ENCODE data around the gene PRSS58.

Gene PRSS58, protein sequence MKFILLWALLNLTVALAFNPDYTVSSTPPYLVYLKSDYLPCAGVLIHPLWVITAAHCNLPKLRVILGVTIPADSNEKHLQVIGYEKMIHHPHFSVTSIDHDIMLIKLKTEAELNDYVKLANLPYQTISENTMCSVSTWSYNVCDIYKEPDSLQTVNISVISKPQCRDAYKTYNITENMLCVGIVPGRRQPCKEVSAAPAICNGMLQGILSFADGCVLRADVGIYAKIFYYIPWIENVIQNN

DNA sequence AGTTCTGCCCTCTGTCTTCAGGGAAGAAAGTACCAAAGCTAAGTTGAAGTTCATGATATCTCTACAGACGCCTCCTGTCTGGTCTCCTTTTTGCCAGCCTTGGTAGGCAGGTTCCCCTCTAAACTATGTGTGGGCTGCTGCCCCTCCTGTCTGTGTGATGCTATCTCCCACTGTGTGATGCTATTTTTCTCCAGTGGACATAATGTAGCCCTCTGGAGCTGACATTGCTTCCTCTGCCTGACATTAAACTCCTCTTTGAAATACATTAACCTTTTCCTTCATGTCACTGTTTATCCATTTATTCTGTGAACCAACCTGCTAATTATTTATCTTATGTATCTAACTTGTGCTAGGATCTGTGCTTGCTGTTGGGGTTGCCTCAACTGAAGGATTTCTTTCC, at the start of gene PRSS58:
Gene PRSS58, minus strand, starts transcription at position 101 of the 400 bp plus-strand sequence. CDS start 351 bp downstream, outside the sequence.
- no peak for DNase-seq

DNA sequence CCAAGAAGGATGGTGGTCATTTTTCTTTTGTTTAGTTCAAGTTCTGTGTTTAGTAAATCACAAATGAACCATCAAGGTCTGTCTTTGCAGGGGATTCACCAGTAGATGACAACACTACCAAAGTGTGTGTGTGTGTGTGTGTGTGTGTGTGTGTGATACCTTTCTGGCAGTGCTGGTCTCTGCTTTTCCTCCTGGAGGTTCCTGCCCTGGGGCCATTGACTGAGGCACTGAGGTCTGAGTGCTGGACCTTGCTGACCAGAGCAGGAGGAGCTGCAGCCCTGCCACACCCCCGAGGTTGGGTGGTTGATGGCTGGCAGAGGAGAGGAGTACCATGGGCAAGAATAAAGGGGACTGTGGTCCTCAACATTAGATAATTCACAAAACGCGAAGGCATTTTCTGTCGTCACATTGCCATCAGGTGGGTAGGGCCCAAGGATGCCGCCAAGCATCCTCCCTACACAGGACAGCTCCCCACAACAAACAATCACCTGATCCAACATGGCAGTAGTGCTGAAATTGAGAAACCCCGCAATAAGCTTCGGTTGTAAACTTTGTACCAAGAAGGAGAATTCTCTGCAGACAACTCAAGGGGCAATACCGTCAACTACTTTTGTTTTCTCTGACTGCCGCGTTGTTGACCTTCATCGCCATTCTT, 49.5 kb upstream of the PRSS58 start:
- DNase-seq, result no peak

DNA sequence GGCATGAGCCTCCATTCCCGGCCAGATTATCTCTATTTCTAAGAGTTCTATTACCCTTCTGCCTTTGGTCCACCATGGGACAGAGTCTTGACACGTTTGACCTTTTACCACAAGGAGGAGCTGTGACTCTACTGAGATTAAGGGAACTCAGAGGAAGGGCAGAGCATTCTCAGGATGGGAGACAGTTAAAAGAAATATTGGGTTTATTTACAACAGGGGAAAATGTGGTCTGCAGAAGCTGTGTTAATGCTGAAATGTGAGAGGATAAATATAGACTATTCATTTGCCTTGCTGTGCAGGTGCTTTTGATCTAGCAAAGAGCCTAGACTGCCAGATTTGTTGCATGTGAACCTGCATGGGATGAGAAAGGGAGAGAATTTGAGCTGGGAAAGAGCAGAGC, 45.8 kb upstream of the PRSS58 start:
- no peak for DNase-seq

DNA sequence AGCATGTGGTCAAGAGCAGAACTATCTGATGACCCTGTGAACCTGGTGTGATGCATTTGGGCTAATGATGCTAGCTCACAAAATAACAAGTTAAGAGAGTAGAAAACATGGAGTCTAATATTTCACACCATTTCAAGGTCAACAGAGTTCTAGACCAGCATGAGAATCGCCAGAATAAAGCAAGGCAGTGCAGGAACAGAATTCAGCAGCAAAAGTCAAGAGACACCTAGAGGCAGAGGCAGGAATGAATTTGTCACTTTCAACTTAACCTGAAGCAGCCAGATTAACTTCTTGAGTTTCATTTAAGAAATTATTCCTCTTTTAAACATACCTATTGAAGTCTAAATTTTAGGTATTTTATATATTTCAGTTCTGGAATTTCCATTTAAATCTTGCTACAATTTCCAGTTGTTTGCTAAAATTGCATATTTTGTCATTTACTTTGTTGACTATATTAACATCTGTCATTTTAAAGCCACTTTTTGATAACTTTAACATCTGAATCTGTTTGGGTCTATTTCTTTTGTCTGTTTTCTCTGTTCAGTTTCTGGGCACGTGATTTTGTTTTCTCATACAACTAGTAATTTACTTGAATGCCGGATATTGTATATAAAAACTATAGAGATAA, 44.2 kb upstream of the PRSS58 start:
- DNase-seq, result no peak

DNA sequence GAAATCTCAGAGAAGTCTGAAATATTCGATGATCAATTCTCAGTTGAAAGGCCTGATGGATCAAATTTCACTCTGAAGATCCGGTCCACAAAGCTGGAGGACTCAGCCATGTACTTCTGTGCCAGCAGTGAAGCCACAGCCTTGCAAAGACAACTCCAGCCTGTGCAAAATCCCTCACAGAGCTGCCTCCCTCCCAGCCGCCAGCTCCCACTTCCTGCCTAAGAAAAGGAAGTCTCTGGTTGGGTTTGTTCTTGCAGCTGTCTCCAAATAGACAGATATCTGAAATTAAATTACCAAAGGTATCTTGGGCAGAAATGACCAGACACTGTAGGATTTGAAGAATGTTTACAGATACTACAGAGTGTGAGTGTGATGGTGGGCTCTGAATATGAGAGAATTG, 43.4 kb upstream of the PRSS58 start:
- DNase-seq, result no peak

DNA sequence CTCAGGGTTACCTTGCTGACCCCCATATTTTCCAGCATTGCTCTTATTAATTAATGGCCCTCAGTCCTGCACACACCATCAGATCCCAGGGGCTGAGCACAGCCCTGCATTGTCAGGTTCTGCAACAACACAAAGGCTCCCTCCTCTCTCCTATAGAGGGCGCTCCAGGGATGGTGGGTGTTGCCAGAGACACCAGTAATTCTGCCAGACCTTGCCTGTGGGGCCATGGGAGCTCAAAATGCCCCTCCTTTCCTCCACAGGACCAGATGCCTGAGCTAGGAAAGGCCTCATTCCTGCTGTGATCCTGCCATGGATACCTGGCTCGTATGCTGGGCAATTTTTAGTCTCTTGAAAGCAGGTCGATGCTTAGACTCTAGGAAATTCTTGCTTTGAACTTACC, 42.8 kb upstream of the PRSS58 start:
- no peak for DNase-seq

DNA sequence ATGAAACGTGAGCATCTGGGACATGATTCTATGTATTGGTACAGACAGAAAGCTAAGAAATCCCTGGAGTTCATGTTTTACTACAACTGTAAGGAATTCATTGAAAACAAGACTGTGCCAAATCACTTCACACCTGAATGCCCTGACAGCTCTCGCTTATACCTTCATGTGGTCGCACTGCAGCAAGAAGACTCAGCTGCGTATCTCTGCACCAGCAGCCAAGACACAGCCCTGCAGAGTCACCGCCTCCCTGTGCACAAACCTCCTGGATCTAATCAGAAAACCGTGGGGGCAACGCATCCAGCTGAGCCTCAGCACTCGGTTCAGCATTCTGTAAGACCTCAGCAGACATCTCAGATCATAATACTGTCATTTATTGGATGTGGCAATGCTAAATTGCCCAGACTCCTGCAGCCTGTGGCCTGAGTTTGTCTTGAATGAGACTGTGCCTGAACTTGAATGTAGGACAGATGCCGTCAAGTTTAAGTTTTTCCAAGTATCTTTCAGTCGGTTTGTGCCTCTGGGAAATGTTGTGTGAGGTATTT, 41.5 kb upstream of the PRSS58 start:
- DNase-seq, result no peak

DNA sequence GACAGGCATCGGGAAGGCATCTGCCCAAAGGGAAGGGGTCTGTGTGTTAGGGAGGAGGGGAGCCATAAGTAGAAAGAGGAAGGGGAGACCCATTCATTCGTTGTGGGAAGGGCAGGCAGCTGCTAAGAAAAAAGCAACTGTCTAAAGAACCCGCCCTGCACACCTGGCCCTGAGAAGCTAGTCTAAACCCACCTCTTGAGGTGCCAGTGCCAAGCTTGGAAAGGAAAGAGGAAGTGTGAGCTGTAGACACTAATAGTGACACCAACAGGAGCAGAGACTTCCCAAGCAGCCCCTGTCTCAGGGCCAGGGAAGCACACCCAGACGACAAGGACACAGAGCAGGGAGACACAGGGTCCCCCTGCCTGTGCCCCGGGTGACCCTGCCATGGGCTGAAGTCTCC, 40.8 kb upstream of the PRSS58 start:
- DNase-seq, result no peak

DNA sequence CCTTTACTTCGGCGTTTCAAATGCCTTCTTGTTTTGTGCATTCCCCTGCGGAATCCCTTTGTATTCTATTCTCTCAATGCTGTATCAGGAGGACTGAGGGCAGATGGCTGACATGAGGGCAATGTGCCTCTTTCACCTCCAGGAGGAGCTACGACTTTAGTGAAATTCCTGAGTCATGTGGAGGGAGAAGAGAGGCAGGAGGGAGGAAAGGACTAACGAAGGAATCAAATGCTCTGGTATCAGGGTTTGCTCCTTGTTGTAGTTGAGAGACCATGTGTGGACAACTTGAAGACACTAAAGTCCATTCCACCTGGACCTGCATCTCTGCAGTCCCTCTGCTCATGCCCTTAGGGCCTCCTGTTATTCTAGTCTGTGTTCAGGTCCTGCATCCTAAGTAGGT, 40.2 kb upstream of the PRSS58 start:
- DNase-seq, result no peak

DNA sequence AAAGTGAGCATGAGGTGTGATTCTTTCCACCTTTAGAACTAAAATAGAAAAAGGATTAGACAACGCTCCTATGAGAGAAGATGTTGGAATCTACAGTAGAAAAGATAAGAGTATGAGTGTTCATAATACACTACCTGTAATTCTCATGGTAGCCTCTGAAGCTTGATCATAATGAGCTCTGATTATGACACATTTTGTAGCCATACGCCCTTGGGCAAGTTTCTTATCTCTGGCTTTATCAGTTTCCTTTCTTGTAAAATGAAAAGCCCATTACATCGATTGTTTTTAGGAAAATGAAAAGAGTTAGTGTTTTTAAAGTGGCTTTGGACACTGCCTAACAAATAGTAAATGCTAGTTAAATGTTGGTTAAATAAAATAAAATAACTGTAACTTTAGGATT, 22.4 kb upstream of the PRSS58 start:
- DNase-seq, result no peak

DNA sequence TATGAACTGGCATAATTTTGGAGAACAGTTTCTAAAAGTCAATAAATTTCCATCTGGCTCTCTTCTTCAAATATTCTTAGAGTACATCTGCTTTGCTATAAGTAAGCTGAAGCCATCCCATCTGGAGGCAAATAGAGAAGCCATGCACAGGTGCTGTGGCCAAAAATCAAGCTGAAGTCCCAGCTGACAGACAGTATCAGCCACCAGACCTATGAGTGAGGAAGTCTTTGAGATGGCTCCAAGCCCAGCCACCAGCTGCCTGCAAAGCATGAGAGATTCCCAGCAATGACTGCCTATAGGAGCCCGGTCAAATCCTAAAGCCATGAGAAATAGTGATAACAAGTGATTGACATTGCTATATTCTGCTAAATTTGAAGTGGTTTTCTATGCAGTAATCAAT, 21.7 kb upstream of the PRSS58 start:
- DNase-seq, result no peak

DNA sequence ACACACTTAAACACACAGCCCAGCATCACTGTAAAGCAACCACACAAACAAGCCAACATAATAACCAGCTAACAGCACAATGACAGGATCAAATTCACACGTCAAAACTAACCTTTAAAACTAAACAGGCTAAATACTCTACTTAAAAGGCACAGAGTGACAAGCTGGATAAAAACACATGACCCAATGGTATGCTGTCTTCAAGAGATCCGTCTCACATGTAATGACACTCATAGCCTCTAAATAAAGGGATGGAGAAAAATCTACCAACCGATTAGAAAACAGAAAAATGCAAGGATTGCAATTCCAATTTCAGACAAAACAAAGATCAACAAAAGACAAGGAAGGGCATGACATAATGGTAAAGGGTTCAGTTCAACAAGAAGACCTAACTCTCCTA, 17.2 kb upstream of the PRSS58 start:
- DNase-seq, result no peak

DNA sequence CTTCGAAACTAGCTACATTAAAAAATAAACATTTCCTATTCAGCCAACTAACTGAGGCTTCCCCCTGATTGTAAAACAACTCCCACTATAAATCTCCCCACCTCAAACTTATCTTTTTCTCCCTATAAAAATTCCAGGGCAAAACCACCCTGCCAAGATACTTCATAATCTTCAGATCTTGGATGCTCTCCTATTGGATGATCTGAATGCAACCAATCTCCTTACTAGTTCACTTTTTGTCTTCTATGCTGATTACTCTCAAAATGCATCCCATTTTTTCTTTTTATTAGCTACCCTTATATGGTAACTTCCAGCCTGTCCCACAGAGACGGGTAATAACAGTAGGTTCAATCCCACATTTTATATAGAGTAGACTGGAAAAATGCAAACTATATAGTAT, 15.0 kb upstream of the PRSS58 start:
- no peak for DNase-seq

DNA sequence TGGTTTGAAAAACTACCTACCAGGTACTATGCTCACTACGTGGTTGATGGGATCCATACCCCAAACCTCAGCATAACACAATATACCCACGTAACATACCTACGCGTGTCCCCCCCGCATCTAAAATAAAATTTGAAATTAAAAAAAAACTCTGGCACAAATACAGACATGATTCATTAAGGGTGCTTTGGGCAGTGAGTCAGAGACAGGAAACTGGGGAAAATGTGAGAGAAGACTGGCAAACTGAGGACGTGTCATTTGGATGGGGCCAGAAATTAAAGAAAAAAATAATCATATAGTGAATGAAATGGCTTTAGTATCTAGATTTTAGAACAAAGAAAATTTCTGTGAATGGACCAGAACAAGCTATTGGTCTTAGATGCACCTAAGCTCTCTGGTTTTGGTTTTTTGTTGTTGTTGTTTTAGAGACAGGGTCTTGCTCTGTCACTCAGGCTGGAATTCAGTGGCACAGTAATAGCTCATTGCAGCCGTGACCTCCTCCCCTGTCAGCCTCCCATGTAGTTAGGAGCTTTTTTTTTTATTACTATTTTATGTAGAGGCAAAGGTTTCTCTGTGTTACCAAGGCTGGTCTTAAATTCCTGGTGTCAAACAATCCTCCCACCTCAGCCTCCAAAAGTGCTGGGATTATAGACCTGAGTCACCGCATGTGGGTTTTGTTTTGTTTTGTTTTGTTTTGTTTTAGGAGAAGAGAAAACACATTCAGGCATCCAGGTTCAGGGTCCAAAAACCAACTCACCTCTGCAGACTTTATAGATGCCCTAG, 5.9 kb upstream of the PRSS58 start:
- no peak for DNase-seq

DNA sequence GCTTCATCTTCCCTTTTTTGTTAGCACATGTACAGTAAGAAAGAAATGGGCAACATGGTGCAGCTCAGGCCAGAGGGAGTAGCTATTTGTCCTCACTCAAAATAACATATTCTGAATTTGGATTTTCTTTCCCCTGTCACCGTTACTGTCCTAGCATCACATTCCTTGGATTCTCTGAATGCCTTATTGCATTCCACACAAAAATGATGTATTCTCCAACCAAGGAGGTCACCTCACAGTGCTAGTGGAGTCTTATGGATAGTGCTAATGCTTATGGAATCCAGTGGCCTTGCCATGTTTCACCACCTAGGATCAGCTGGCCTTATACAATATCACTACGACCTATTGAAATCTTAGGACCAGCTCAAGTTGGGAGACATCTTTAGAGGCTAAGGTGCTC, 7.2 kb downstream of the PRSS58 start:
- DNase-seq, result no peak

DNA sequence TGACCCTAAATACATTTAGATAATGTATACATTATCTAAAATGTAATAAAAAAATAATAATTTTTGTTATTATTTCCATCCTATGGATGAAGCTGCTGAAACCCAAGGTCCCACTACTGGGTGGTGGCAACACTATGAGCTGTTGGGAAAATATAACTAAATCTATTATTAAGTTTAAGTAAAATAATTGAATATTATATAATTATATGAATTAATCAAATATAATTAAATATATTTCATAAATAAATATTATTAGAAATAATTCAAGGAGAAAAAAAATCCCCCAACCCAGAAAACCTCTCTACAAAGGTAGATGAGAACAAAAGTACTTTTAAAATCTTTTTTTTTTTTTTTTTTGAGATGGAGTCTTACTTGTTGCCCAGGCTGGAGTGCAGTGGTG, 7.9 kb downstream of the PRSS58 start:
- DNase-seq, result no peak

DNA sequence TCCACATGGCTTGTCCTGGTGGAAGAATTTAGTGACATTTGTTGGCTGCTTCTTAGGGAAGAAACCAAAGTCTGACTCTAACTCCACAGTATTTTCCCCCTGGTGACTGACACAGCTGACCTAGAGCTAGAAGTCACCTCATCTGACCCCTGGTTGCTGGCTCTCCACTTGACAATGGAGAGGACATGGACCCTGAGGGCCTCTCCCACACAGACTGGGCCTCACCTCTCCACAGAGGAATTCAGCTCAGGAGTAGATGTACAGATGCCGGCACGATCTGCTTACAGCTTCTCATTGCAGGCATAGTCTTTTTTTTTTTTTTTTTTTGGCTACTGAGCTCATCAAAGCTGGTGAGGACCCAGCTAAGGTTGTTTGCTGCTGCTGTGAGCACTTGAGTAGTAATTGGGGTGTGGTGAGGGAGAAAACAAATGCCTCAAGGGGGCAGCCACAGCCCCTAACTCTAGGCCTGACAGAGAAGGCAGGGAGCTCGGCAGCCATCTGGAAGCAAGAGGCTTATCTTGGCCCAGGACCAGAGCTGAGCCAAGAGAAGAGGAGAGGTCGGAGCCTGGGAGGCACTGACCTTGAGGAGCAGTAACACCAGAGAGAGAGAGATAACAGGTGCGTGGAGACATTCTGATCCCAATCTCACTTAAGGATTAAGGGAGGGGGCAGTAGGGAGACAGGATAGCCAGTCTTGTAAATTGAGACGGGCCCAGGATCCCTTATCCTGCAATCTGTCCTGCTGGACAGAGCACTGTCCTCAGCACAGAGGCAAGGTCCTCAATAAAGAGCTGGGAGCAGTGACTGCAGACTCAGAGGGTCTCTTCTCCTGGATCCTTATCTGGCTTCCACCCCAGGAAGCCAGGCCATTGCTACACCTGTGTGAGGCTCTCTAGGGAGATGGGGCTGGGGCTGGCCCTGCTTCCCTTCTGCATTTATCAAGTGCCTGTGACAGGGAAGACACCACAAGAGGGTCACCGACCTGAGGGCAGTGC, 9.4 kb downstream of the PRSS58 start:
- DNase-seq, result no peak

DNA sequence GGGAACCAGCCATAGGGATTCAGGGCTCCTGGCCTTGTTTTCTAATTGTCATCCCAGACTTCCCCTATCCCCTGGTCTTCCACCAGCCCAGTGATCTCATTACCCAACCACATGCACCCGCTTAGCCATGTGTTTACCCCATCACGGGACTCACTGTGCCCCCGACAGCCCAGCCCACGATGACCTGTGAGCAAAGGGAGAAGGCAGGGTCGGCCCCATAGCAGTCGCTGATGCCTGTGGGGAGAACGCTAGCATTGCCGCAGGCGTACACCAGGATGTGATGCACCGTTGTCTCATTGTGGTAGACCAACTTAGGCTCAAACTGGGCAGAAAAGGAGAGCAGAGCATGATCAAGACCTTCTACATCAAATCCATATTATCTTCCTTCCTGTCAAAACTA, 14.0 kb downstream of the PRSS58 start:
- no peak for DNase-seq

DNA sequence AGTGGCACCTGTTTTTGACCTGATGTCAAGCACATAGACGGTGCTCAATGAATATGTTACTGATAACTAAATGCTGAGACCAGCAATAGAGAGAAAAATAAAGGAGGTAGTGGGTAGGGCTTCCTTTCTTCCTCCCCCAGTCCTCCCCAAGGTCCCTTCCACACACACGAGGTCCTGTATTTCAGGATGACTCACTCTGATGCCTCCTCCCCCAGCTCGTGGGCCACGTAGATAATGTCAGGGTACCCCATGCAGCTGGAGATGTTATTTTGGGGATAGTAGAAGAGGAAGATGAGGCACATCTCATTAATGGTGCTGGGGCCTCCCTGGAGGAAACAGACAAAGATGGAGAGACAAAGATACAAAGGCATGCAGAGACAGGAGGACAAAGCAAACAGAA, 17.3 kb downstream of the PRSS58 start:
- no peak for DNase-seq

DNA sequence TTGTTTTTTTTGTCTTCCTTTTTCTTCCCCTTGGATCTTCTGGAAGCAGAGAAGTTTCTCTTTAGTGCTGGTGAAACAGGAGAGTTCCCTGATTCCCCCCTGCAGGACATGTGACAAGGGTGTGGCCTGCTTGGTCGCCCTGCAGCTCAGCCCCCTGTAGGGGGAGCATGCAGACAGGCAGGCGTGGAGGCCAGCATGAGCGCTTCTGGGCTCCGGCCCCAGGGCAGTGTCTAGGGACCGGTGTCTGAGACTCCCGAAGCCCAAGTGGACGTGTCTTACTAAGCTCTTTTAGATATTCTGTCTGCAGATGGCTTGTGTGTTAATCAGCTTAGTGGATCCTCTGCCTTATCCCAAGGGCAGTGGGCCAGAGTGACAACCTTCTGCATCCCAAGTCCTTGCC, 26.1 kb downstream of the PRSS58 start:
- DNase-seq, result no peak

DNA sequence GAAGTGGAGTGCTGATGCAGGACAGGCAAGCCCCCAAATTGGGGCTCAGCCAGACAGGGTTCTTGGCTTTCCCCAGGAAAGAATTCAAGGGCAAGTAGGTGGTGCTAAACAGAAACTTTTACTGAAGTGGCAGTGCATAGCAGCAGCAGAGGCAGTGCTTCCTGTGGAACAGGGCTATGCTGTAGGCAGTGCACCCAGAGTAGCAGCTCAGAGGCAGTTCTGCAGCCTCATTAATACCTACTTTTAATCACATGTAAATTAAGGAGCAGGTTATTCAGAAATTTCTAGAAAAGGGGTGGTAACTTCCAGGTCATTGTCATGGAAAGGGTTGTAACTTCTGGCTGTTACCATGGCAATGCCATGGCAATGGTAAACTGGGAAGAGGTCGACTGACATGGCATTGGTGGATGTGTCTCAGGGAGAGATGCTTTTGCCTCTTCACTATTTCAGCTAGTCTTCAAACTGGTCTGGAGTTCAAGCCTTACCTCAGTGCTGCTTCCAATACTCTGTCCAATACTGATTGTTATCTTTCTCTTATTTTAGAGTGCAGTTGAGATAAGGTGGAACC, 29.2 kb downstream of the PRSS58 start:
- DNase-seq, result no peak

All from stimulated activated CD4-positive, alpha-beta T cell treated with anti-CD3 and anti-CD28 coated beads, Interleukin-12 subunit alpha, Interleukin-12 subunit beta, amount 100 ng/mL, for 4 hours (primary cell).